Endothelial cell of umbilical vein (primary cell): Measurements from ENCODE around the gene HSPB1. TPM values are rescaled to one million over a fixed set of nuclear protein-coding genes. Genes with fewer than 3 reads are reported as not detected.

Experiments used
- BruUV-seq: library from RNA; stranded (reverse); fragments of 400-500 nt; replicated peaks from 2 replicates; lab custom pipeline; 2021; lab: Mats Ljungman, UMichigan
- CTCF ChIA-PET: fragments of 300-600, 350-600 bp; sonication (Branson Sonifier 250); formaldehyde crosslinking; loops from one replicate; lab custom pipeline; 2021; ENCODE audit warnings: antibody characterized with exemption, inconsistent platforms; lab: Charles Lee
- POLR2A ChIA-PET: fragments of 300-600, 350-600 bp; sonication (Branson Sonifier 250); formaldehyde crosslinking; loops from one replicate; lab custom pipeline; 2021; ENCODE audit warnings: antibody characterized with exemption, inconsistent platforms; lab: Charles Lee
- DNase-seq: peaks from one replicate; pipeline ENCODE4 v3.0.0-alpha.2; 2011; ENCODE audit warnings: low read depth, low spot score
- FAIRE-seq: peaks from 2 replicates; lab custom pipeline; 2011; peaks lifted over from hg19 to GRCh38; lab: Jason Lieb, UNC
- H2AFZ ChIP-seq: 2 replicates; pipeline ENCODE4 v1.6.0; 2012; ENCODE audit warnings: low read depth, low read length, control low read depth, inconsistent platforms
- H3K27ac ChIP-seq: 2 replicates; pipeline ENCODE4 v1.5.1; 2011; ENCODE audit warnings: low read depth, mild to moderate bottlenecking, control low read depth, low read length, moderate library complexity; ENCODE audit not compliant: insufficient read depth
- H3K27me3 ChIP-seq, 2 experiments: 2 replicates each; pipeline versions ENCODE4 v1.6.0 to v1.6.1; 2011; ENCODE audit warnings: low read length in 2 of 2, mixed read lengths in 1 of 2; ENCODE audit not compliant: control insufficient read depth in 2 of 2, insufficient read depth in 2 of 2
- H3K36me3 ChIP-seq, 2 experiments: 2 replicates in 1 of 2; 3 replicates in 1 of 2; pipeline ENCODE4 v1.5.1; 2011; ENCODE audit warnings: low read length in 2 of 2, mild to moderate bottlenecking in 1 of 2, moderate library complexity in 1 of 2; ENCODE audit not compliant: control insufficient read depth in 2 of 2, insufficient read depth in 2 of 2; ENCODE audit errors: extremely low read depth in 1 of 2
- H3K4me1 ChIP-seq: 3 replicates; pipeline ENCODE4 v1.5.1; 2011; ENCODE audit warnings: mild to moderate bottlenecking, low read length; ENCODE audit not compliant: control insufficient read depth, insufficient read depth; ENCODE audit errors: extremely low read depth
- H3K4me2 ChIP-seq: 2 replicates; pipeline ENCODE4 v1.6.1; 2011; ENCODE audit warnings: low read length, control low read depth, mixed read lengths; ENCODE audit not compliant: insufficient read depth
- H3K4me3 ChIP-seq, 3 experiments: fragments of 200-600 bp in 1 of 3; sonication (generic), shearing (Covaris generic) in 1 of 3; replicated peaks in 1 of 3; 2 replicates each; pipeline ENCODE4 v1.5.1; 2011 to 2016; ENCODE audit warnings: control low read depth in 3 of 3, low read length in 3 of 3, mild to moderate bottlenecking in 2 of 3, inconsistent platforms in 1 of 3, low read depth in 1 of 3, moderate library complexity in 1 of 3; ENCODE audit not compliant: insufficient read depth in 1 of 3
- H3K79me2 ChIP-seq: 2 replicates; pipeline ENCODE4 v1.6.0; 2012; ENCODE audit warnings: low read length, inconsistent platforms; ENCODE audit not compliant: control insufficient read depth, insufficient read depth
- H3K9ac ChIP-seq: replicated peaks from 2 replicates; pipeline ENCODE3; 2011; ENCODE audit warnings: low read length, control low read depth; ENCODE audit not compliant: insufficient read depth; ENCODE audit errors: extremely low read depth
- H3K9me1 ChIP-seq: replicated peaks from 3 replicates; pipeline ENCODE4 v1.6.0; 2011; ENCODE audit warnings: mild to moderate bottlenecking, low read length; ENCODE audit not compliant: control insufficient read depth, insufficient read depth; ENCODE audit errors: extremely low read depth
- H3K9me3 ChIP-seq: replicated peaks from 2 replicates; pipeline ENCODE4 v1.5.1; 2012; ENCODE audit warnings: low read length, inconsistent platforms; ENCODE audit not compliant: control insufficient read depth, insufficient read depth
- H4K20me1 ChIP-seq: replicated peaks from 2 replicates; pipeline ENCODE3; 2011; ENCODE audit warnings: mild to moderate bottlenecking, low read length; ENCODE audit not compliant: control insufficient read depth, insufficient read depth; ENCODE audit errors: extremely low read depth
- CTCF ChIP-seq, 2 donors: IDR thresholded peaks; 1 replicate in 1 of 2; 2 replicates in 1 of 2; pipeline ENCODE4 v1.5.1; 2011; ENCODE audit warnings: low read length in 2 of 2, mild to moderate bottlenecking in 2 of 2, moderate library complexity in 2 of 2, control low read depth in 1 of 2, inconsistent platforms in 1 of 2, low read depth in 1 of 2; ENCODE audit not compliant: insufficient read depth in 1 of 2; ENCODE audit errors: extremely low read depth in 1 of 2
- FOS ChIP-seq: IDR thresholded peaks from 2 replicates; pipeline ENCODE4 v1.6.1; 2011; ENCODE audit warnings: mild to moderate bottlenecking, low read length, moderate library complexity, borderline replicate concordance; ENCODE audit not compliant: insufficient read depth
- GATA2 ChIP-seq: IDR thresholded peaks from 2 replicates; pipeline ENCODE4 v1.7.0; 2011; ENCODE audit warnings: low read depth, mild to moderate bottlenecking, moderate library complexity, mixed read lengths, low read length; ENCODE audit not compliant: insufficient read length, insufficient read depth
- JUN ChIP-seq: IDR thresholded peaks from 2 replicates; pipeline ENCODE4 v1.6.1; 2011; ENCODE audit warnings: borderline replicate concordance, low read depth; ENCODE audit not compliant: insufficient read length, insufficient read depth
- MAX ChIP-seq: IDR thresholded peaks from 2 replicates; pipeline ENCODE4 v1.6.1; 2011; ENCODE audit not compliant: insufficient read depth, insufficient read length
- MYC ChIP-seq: IDR thresholded peaks from one replicate; pipeline ENCODE4 v1.6.1; 2011; ENCODE audit warnings: mild to moderate bottlenecking, low read depth, low read length
- POLR2A ChIP-seq: IDR thresholded peaks from 2 replicates; pipeline ENCODE4 v1.6.1; 2012; ENCODE audit warnings: low read depth, mild to moderate bottlenecking, control low read depth, low read length
- POLR2AphosphoS5 ChIP-seq: IDR thresholded peaks from 2 replicates; pipeline ENCODE4 v1.6.1; 2012; ENCODE audit warnings: low read depth, mild to moderate bottlenecking, control low read depth, low read length, moderate library complexity; ENCODE audit not compliant: insufficient read depth
- dilution Hi-C: fragments of 300-500 bp; cut with MboI; formaldehyde crosslinking; loops from one replicate; pipeline ENCODE4 v1.15.0; 2019; ENCODE audit warnings: low sequenced_read_pairs; ENCODE audit not compliant: extremely low pct_ligation_motif_present
- intact Hi-C: fragments of 100-400 bp; cut with micrococcal nuclease; formaldehyde crosslinking; loops from one replicate; pipeline ENCODE4 v1.10.0; 2022
- polyA plus RNA-seq, 4 experiments: library from polyadenylated mRNA; depleted of rRNA in 3 of 4; stranded (reverse) in 3 of 4; unstranded in 1 of 4; fragments of >200 nt; gene quantifications; 2 replicates each; pipeline versions ENCODE4 v1.2.1 to v1.2.3, GENCODE V29; 2011 to 2012; ENCODE audit warnings: missing spikeins in 1 of 4
- total RNA-seq: library from RNA; stranded (reverse); gene quantifications from 2 replicates; pipeline ENCODE4 v1.2.3, GENCODE V29; 2021

Gene HSPB1
- total and polyA plus RNA-seq, 2 donors (not counting 3 experiments of a cell fraction or from before 2014, with no cell fraction given) = 1,748 to 3,130 TPM

GRCh38 chr7:76317782-76318487 lies 15.5 kb downstream of the HSPB1 start:
- H3K27ac ChIP-seq = peak overlapping the region; percentile 53
- TF ChIP-seq FOS = no peak
- no peak for TF ChIP-seq GATA2
- TF ChIP-seq POLR2AphosphoS5 = peak; percentile 48
- no peak for TF ChIP-seq MYC
- TF ChIP-seq MAX = no peak
- TF ChIP-seq JUN = no peak
- no peak for TF ChIP-seq CTCF (IDR thresholded peaks at IDR 0.05; ENCODE audit: extremely low read depth in 1 of 2, insufficient read depth in 1 of 2, low read depth in 1 of 2, low read length in 2 of 2)
- peak; percentile 78 for TF ChIP-seq POLR2A
- H3K4me1 ChIP-seq = peaks cover 17% of the 10 kb centered on the region
- no peaks in the 10 kb centered on the region for H4K20me1 ChIP-seq
- POLR2A ChIA-PET = interaction anchor here (0.6 to 1.9 kb wide), 3 partner anchors 26 to 82 kb away, joined by 3 to 11 read pairs (median 6); partner anchors contain the start of gene YWHAG
- peaks cover 0 to 7% of the 10 kb centered on the region in 2 experiments for H3K36me3 ChIP-seq
- intact Hi-C loops = loop anchor here (1.0 kb wide), 2 partner anchors 41 to 140 kb away; no protein-coding TSS in a partner anchor
- no TSS peak for BruUV-seq
- CTCF ChIA-PET = interaction anchor here (0.9 to 8.3 kb wide), 9 partner anchors 10 to 140 kb away, joined by 3 to 100 read pairs (median 6); partner anchors contain the start of gene YWHAG
- H3K79me2 ChIP-seq = no peaks in the 10 kb centered on the region
- peak overlapping the region; percentile 70 for H2AFZ ChIP-seq
- FAIRE-seq (peak; percentile 97), DNase-seq (peak; percentile 95)
- peak overlapping the region; percentile 42 for H3K9ac ChIP-seq
- H3K27me3 ChIP-seq = no peaks in the 10 kb centered on the region
- H3K4me3 ChIP-seq = peak overlapping the region; percentile 28 to 58 (median 42)
- peak overlapping the region; percentile 48 for H3K4me2 ChIP-seq
- H3K9me3 ChIP-seq = no peaks in the 10 kb centered on the region
- dilution Hi-C loops = no loop called here
- no peaks in the 10 kb centered on the region for H3K9me1 ChIP-seq
